Adrenal gland (tissue), 5 donors: ENCODE results near the gene CGN.

Experiments
- CTCF ChIP-seq, 6 experiments: fragments of 450-650 bp in 4 of 6; fragments of 200-600 bp in 2 of 6; sonication (generic) in 1 of 6; IDR thresholded peaks; 1 replicate in 5 of 6; 2 replicates in 1 of 6; pipeline versions ENCODE4 v1.5.1 to v1.8.0; 2016 to 2021; ENCODE audit warnings: antibody characterized with exemption in 6 of 6, mild to moderate bottlenecking in 2 of 6, moderate library complexity in 1 of 6
- POLR2A ChIP-seq, 2 donors: fragments of 450-650 bp; IDR thresholded peaks; one replicate each; pipeline ENCODE4 v1.6.1; 2017; ENCODE audit warnings: antibody characterized with exemption in 2 of 2, mild to moderate bottlenecking in 2 of 2, moderate library complexity in 1 of 2
- donor health status: DM: no; HTN: no; CAD: no.

- TF ChIP-seq CTCF (IDR thresholded peaks at IDR 0.05) (no peak), POLR2A (IDR thresholded peaks at IDR 0.05) (no peak)
Observed at GRCh38 chr1:151523326-151523725, 12.1 kb downstream of the CGN start.
